Effector memory CD4-positive, alpha-beta T cell (primary cell): ENCODE results near the gene EGR1.

Experiments used
- DNase-seq, 3 donors: peaks; one replicate each; pipeline ENCODE4 v3.0.0-alpha.2; 2020
- H3K27ac ChIP-seq: 2 replicates; pipeline ENCODE4 v1.7.0; 2013; ENCODE audit warnings: mild to moderate bottlenecking, low read length, moderate library complexity; ENCODE audit not compliant: insufficient read depth, poor library complexity, severe bottlenecking
- H3K27me3 ChIP-seq: replicated peaks from 2 replicates; pipeline ENCODE4 v1.7.0; 2013; ENCODE audit warnings: mild to moderate bottlenecking, low read length; ENCODE audit not compliant: insufficient read depth, control insufficient read depth, poor library complexity, severe bottlenecking
- H3K36me3 ChIP-seq: 2 replicates; pipeline ENCODE4 v1.7.0; 2013; ENCODE audit warnings: mild to moderate bottlenecking, low read length, moderate library complexity; ENCODE audit not compliant: control insufficient read depth, insufficient read depth
- H3K4me1 ChIP-seq: 2 replicates; pipeline ENCODE4 v1.7.0; 2013; ENCODE audit warnings: low read length, mild to moderate bottlenecking; ENCODE audit not compliant: control insufficient read depth, insufficient read depth, poor library complexity, severe bottlenecking
- H3K4me3 ChIP-seq: 2 replicates; pipeline ENCODE4 v1.7.0; 2013; ENCODE audit warnings: low read length, low read depth, mild to moderate bottlenecking; ENCODE audit not compliant: insufficient read depth, poor library complexity, severe bottlenecking
- H3K9me3 ChIP-seq: 2 replicates; pipeline ENCODE4 v1.7.0; 2013; ENCODE audit warnings: mild to moderate bottlenecking, low read length, moderate library complexity; ENCODE audit not compliant: control insufficient read depth

Gene EGR1

DNA sequence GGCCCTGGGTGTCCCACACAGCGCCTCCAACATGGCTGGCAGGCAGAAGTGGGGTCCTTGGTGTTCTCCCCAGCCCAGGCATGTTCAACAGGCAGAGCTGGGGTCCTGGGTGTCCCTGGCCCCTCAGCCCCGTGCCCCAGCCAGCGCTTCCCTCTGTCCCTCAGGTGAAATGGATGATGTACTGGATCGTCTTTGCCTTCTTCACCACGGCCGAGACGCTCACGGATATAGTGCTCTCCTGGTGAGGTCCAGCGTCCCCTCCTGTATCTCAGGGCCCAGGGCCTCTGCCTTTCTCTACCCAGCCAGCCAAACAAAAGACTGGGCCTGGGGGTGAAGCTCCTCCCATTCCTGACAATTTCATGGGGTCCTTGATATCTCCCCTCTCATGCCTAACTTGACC, 24.1 kb upstream of the EGR1 start:
- no peaks in the 10 kb centered on the region for H3K36me3 ChIP-seq
- no peak for DNase-seq

DNA sequence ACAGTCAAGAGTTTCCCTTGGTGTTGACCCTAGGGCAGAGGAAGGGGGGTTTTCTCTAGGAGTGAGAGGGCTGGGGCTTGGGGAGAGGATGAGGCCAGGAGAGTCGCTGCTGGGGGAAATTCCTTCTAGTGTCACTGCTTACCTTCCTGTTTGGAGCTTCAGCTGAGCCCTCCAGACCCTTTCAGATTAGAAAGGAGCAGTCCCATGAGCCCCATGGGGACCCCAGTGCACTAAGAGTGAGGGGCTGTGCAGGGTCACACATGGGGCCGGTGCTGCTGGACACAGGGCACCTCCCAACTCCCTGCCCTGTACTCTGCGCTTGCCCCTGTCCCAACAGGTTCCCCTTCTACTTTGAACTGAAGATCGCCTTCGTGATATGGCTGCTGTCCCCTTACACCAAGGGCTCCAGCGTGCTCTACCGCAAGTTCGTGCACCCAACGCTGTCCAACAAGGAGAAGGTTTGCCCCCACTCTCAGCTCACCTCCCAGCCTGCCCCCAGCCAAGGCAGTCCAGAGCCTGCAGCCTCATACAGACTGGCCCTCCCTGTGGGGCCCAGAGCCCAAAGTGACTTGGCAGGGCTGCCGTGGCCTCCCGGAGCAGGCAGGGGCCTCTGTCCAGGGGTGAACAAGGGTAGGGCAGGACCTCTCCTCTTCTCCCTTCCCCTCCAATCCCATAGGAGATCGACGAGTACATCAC, 21.1 kb upstream of the EGR1 start:
- Histone ChIP-seq H3K4me1 (peaks cover 5% of the 10 kb centered on the region), H3K4me3 (no peak overlapping the region), H3K27ac (no peak overlapping the region), H3K27me3 (no peaks in the 10 kb centered on the region), H3K9me3 (no peaks in the 10 kb centered on the region), H3K36me3 (no peaks in the 10 kb centered on the region)
- DNase-seq = no peak

More for the DNA sequence above, 24.1 kb upstream of the EGR1 start:
- H3K4me1 ChIP-seq = peaks cover 11% of the 10 kb centered on the region
- H3K9me3 ChIP-seq = no peaks in the 10 kb centered on the region
- no peaks in the 10 kb centered on the region for H3K27me3 ChIP-seq
- no peak overlapping the region for H3K27ac ChIP-seq
- no peak overlapping the region for H3K4me3 ChIP-seq

DNA sequence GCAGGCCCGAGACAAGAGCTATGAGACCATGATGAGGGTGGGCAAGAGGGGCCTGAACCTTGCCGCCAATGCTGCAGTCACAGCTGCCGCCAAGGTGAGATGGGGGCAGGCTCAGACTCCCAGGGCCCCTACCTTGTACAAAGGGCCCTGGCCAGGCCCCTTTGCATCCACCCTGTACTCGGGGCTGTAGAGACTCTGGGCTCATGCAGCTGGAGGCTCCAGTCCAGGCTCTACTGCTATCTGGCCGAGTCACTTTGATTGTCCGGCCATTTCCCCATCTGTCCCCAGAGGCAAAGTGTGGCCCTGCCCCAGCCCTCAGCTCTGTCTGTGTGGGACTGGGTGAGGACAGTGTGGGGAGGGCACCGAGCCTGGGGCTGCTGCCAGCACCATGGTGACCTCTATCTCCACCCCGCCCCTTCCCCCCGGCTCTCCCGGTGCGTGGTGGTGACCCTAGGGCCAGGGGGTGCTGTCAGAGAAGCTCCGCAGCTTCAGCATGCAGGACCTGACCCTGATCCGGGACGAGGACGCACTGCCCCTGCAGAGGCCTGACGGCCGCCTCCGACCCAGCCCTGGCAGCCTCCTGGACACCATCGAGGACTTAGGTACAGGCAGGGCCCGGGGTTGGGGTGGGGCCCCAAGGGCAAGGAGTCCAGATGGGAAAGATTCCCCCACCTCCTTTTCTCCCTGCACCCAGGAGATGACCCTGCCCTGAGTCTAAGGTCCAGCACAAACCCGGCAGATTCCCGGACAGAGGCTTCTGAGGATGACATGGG, 20.3 kb upstream of the EGR1 start:
- no peaks in the 10 kb centered on the region for H3K27me3 ChIP-seq
- no peak overlapping the region for H3K27ac ChIP-seq
- H3K4me1 ChIP-seq = peaks cover 2% of the 10 kb centered on the region
- H3K4me3 ChIP-seq = no peak overlapping the region
- no peaks in the 10 kb centered on the region for H3K9me3 ChIP-seq
- no peaks in the 10 kb centered on the region for H3K36me3 ChIP-seq
- DNase-seq = no peak

DNA sequence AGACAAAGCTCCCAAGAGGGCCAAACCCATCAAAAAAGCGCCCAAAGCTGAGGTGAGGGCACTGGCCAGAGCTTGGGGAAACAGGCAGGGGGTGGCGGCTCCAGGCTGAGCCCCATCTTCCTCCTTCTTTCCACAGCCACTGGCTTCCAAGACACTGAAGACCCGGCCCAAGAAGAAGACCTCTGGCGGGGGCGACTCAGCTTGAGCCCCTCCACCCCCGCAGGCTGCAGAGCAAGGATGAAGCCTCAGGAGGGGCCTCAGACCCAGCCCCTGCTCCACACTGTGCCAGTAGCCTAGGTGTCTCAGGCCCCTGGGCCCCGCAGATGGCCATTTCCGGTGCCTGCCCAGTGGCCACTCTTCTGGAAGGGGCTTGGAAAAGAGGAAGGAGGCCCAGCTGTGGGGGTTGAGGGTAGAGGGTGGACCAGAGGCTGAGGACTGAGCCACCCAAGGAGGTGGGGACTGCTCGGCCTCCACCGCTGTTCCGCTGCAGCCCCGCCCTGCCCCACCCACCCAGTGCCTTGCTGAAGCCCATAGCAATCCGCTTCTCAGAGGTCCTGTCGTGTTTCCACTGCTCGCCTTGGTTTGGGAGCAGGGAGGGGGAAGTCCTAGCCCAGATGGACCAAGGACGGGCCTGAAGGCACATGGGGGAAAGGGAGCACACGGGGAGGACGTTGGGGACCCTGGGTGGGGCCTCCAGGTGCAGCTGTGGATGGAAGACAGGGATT, 19.6 kb upstream of the EGR1 start:
- Histone ChIP-seq H3K9me3 (no peaks in the 10 kb centered on the region), H3K4me1 (peaks cover 5% of the 10 kb centered on the region), H3K27me3 (no peaks in the 10 kb centered on the region), H3K27ac (no peak overlapping the region), H3K4me3 (no peak overlapping the region), H3K36me3 (no peaks in the 10 kb centered on the region)
- DNase-seq = no peak

DNA sequence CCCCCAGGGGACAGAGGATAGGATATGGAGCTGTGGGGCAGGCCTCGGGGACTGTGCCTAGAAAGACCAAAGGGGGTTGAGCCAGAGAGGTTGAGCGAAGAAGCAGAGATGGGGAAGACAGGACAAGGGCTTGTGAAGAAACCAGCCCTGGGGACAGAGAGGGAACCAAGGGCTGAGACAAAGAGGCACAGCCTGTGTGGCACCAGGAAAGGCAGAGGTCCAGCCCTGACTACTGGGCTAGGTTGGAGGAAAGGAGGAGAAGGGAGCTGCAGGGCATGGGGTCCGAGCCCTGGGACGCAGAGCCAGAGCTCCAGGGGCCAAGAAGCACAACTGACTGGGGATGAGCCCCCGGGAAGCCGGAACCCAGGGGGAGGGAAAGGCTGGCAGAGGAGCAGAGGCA, 17.2 kb upstream of the EGR1 start:
- H3K27ac ChIP-seq = no peak overlapping the region
- DNase-seq = no peak
- H3K36me3 ChIP-seq = no peaks in the 10 kb centered on the region
- H3K9me3 ChIP-seq = no peaks in the 10 kb centered on the region
- H3K27me3 ChIP-seq = no peaks in the 10 kb centered on the region
- no peak overlapping the region for H3K4me3 ChIP-seq
- H3K4me1 ChIP-seq = peaks cover 5% of the 10 kb centered on the region

DNA sequence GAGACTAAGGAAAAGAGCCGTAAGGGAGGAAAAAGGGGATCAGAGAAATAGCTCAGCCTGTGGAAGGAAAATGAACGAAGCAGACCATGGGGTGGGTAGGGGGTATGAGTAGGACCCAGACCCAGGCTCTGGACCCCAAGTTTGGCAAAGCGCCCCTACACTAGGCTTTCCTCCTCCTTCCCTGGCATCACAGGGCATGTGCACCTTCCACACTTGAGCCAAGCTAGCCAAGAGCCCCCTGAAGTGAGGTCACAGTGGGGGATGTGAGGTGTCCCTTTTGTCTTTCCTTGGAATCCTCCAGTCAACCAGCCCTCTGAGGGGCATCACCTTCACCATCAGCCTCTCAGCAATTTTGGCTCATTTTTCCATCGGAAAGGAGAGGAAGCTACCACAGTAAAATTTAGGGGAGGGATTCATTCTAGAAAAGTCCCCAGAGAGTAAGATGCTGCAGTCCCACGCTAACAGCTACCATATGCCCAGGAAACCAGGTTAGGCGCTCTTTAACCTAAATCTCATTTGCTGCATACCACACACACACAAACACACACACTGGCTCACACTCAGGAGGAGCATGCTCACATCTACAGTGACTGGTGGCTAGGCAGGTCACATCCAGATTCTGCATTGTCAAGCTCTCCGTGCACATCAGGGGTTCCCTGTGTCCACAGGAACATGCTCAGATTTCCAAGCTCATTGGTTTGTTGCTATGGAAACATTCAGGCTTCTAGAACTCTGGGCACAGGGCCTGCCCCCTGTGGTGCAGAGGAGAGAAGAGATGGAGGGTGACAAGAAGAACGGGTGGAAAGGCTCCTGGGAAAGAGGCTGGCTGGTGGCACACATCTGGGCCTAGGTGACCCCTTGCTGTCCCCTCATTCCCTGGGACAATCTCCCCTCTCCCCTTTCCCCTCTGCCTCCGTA, 16.5 kb upstream of the EGR1 start:
- no peak overlapping the region for H3K4me3 ChIP-seq

DNA sequence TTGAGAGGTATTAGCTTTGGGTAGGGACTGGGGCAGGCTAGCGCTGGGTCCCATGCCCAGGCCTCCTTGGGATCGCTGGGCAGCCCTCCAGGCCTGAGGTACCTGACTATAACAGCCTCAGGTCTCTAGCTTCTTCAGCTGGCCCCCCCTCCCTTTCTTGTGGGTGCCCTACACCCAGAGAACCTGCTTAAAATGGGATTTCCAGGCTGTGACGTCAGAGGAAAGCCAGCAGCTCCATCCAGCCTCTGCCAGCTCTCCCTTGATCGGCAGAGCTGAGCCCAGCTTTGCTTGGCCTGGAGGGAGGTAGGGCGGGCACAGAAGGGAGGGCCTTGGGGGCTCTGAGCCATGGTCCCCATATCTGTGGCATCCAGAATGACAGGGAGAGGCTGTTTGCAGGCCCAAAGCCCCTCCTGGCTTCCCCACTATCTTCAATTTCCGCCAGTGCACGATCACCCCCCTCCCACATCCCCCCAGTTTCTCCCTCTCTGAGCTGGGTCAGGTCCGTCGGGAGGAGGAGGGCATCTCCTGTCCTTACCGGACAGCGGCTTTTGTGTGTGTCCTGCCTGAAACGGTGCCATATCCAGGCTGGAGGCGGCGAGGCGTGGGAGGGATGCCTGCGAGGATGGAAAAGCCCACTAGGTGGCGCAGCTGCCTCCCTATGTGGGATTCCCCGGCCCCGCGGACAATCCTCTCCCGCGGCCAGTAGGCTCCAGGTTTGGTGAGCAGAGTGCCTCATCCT, 15.6 kb upstream of the EGR1 start:
- Histone ChIP-seq H3K27me3 (no peaks in the 10 kb centered on the region), H3K4me1 (peaks cover 5% of the 10 kb centered on the region), H3K4me3 (no peak overlapping the region), H3K27ac (no peak overlapping the region), H3K9me3 (no peaks in the 10 kb centered on the region), H3K36me3 (no peaks in the 10 kb centered on the region)
- peak; percentile 52 to 71 (median 63) for DNase-seq

More for the DNA sequence above, 16.5 kb upstream of the EGR1 start:
- no peak for DNase-seq
- H3K27ac ChIP-seq = no peak overlapping the region
- H3K36me3 ChIP-seq = no peaks in the 10 kb centered on the region
- peaks cover 5% of the 10 kb centered on the region for H3K4me1 ChIP-seq
- H3K27me3 ChIP-seq = no peaks in the 10 kb centered on the region
- no peaks in the 10 kb centered on the region for H3K9me3 ChIP-seq

DNA sequence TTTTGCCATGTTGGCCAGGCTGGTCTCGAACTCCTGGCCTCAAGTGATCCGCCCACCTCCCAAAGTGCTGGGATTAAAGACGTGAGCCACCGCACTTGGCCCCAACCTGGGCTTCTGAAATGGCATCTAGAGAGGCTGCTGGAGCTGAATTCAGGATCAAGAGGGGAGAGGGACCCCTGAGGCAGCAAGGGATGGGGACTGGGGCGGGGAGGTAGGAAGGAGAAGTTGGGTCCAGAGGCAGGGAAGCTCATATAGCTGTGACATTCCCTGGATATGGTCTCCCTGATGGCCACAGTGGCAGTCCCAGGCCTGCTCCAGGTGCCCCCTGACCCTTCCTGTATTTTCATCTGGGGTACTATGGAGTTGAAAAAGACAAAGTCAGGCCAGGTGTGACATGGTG, 14.3 kb upstream of the EGR1 start:
- Histone ChIP-seq H3K4me3 (no peak overlapping the region), H3K36me3 (no peaks in the 10 kb centered on the region), H3K9me3 (no peaks in the 10 kb centered on the region), H3K27ac (no peak overlapping the region), H3K27me3 (no peaks in the 10 kb centered on the region), H3K4me1 (peaks cover 5% of the 10 kb centered on the region)
- DNase-seq = no peak

DNA sequence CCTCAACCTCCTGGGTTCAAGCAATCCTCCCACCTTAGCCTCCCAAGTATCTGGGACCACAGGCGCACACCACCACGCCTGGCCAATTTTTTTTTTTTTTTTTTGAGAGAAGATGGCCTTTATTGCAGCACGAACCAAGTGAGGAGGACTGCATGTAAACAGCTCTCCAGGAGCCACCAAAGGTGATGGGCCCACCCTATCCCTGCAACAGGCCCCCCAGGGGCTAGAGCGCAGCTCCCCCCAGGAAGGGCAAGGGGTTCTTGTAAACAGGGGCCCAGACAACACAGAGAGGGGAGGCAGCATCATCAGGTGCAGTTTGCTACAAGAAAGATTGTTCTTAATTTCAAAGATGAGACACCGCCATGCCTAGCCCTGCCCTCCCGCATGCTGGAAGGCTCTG, 12.6 kb upstream of the EGR1 start:
- DNase-seq = no peak
- H3K36me3 ChIP-seq = no peaks in the 10 kb centered on the region
- H3K27ac ChIP-seq = no peak overlapping the region
- H3K9me3 ChIP-seq = no peaks in the 10 kb centered on the region
- peaks cover 5% of the 10 kb centered on the region for H3K4me1 ChIP-seq
- H3K4me3 ChIP-seq = no peak overlapping the region
- no peaks in the 10 kb centered on the region for H3K27me3 ChIP-seq
